GM23338 (cell line): ENCODE measurements around the gene ARPC4. TPM values are rescaled to one million over a fixed set of nuclear protein-coding genes. Genes with fewer than 3 reads are reported as not detected.

ENCODE experiments used
- ATAC-seq: fragments of 200-7000 bp; cut with Tn5 transposase; 3 replicates; pipeline ENCODE4 v1.9.1; 2020
- DNase-seq: peaks from one replicate; pipeline ENCODE4 v3.0.0-alpha.2; 2015; ENCODE audit warnings: low spot score
- H2AFZ ChIP-seq: fragments of 200-600 bp; sonication (generic); 2 replicates; pipeline ENCODE4 v1.8.0; 2016; ENCODE audit warnings: antibody characterized with exemption, mild to moderate bottlenecking, moderate library complexity
- H3F3A ChIP-seq: fragments of 200-600 bp; sonication (generic); replicated peaks from 2 replicates; pipeline ENCODE4 v1.8.0; 2017; ENCODE audit warnings: antibody characterized with exemption, mixed run types, low read depth
- H3K27ac ChIP-seq: fragments of 200-600 bp; sonication (generic); 2 replicates; pipeline ENCODE4 v1.6.1; 2016; ENCODE audit warnings: low read depth
- H3K27me3 ChIP-seq: fragments of 200-600 bp; sonication (generic); 2 replicates; pipeline ENCODE4 v1.8.0; 2016; ENCODE audit warnings: mild to moderate bottlenecking, mixed run types, moderate library complexity; ENCODE audit not compliant: insufficient read depth
- H3K36me3 ChIP-seq: fragments of 200-600 bp; sonication (generic); 2 replicates; pipeline ENCODE4 v1.8.0; 2016; ENCODE audit warnings: mild to moderate bottlenecking; ENCODE audit not compliant: insufficient read depth
- H3K4me1 ChIP-seq: fragments of 200-600 bp; sonication (generic); 2 replicates; pipeline ENCODE4 v1.8.0; 2016; ENCODE audit warnings: mild to moderate bottlenecking, moderate library complexity; ENCODE audit not compliant: insufficient read depth
- H3K4me2 ChIP-seq: fragments of 200-600 bp; sonication (generic); 2 replicates; pipeline ENCODE4 v1.7.1; 2017; ENCODE audit warnings: mixed run types
- H3K4me3 ChIP-seq: fragments of 200-600 bp; sonication (generic); 2 replicates; pipeline ENCODE4 v1.6.1; 2016; ENCODE audit warnings: mixed run types
- H3K79me2 ChIP-seq: fragments of 200-600 bp; sonication (generic); replicated peaks from 2 replicates; pipeline ENCODE4 v1.8.0; 2017; ENCODE audit warnings: mild to moderate bottlenecking; ENCODE audit not compliant: insufficient read depth
- H3K9me2 ChIP-seq: fragments of 200-600 bp; sonication (generic); 2 replicates; pipeline ENCODE4 v1.8.0; 2017; ENCODE audit not compliant: insufficient read depth
- H4K20me1 ChIP-seq: fragments of 200-600 bp; sonication (generic); replicated peaks from 2 replicates; pipeline ENCODE4 v1.8.0; 2017; ENCODE audit warnings: mild to moderate bottlenecking; ENCODE audit not compliant: insufficient read depth
- H3K27ac Mint-ChIP-seq: 2 replicates; pipeline ENCODE4 v1.8.0; 2020; ENCODE audit warnings: inconsistent platforms, mild to moderate bottlenecking, moderate library complexity, mixed read lengths
- H3K27me3 Mint-ChIP-seq: 3 replicates; pipeline ENCODE4 v1.8.0; 2022; ENCODE audit warnings: low read depth, mild to moderate bottlenecking, moderate library complexity, mixed read lengths, inconsistent platforms; ENCODE audit not compliant: insufficient read depth, poor library complexity
- H3K36me3 Mint-ChIP-seq: 3 replicates; pipeline ENCODE4 v1.8.0; 2021; ENCODE audit warnings: low read depth, mild to moderate bottlenecking, inconsistent platforms, moderate library complexity, mixed read lengths
- H3K4me1 Mint-ChIP-seq: 3 replicates; pipeline ENCODE4 v1.8.0; 2020; ENCODE audit warnings: mild to moderate bottlenecking, inconsistent platforms, mixed read lengths
- H3K4me3 Mint-ChIP-seq: 3 replicates; pipeline ENCODE4 v1.8.0; 2021; ENCODE audit warnings: moderate library complexity, mild to moderate bottlenecking, inconsistent platforms, mixed read lengths
- H3K9me3 Mint-ChIP-seq: 3 replicates; pipeline ENCODE4 v1.8.0; 2020; ENCODE audit warnings: moderate library complexity, mild to moderate bottlenecking, inconsistent platforms, mixed read lengths
- CTCF ChIP-seq, 2 experiments: fragments of 200-600 bp in 1 of 2; sonication (generic) in 1 of 2; conservative IDR thresholded peaks; 2 replicates each; pipeline versions ENCODE4 v1.5.1 to v1.6.1; 2016 to 2017; ENCODE audit warnings: antibody characterized with exemption in 2 of 2, low read depth in 2 of 2, mild to moderate bottlenecking in 2 of 2, moderate library complexity in 1 of 2
- EZH2 ChIP-seq: fragments of 200-600 bp; sonication (generic); IDR thresholded peaks from one replicate; pipeline ENCODE4 v1.8.0; 2017; ENCODE audit warnings: antibody characterized with exemption, mild to moderate bottlenecking, low read depth; ENCODE audit not compliant: unreplicated experiment
- EZH2phosphoT487 ChIP-seq: fragments of 200-600 bp; sonication (generic); IDR thresholded peaks from one replicate; pipeline ENCODE4 v1.8.1; 2018; ENCODE audit warnings: antibody characterized with exemption; ENCODE audit not compliant: unreplicated experiment
- POLR2AphosphoS5 ChIP-seq: IDR thresholded peaks from 2 replicates; pipeline ENCODE4 v1.6.1; 2016; ENCODE audit warnings: antibody characterized with exemption, low read depth
- ZNF462 ChIP-seq: fragments of 250-450 bp; sonication (Bioruptor Pico); IDR thresholded peaks from 2 replicates; pipeline ENCODE4 v1.5.0; 2020; ENCODE audit warnings: mild to moderate bottlenecking, moderate library complexity
- polyA plus RNA-seq: library from polyadenylated mRNA; unstranded; fragments of >200 nt; fragmentation: Nextera tagmentation; extraction: Ambion mirVana; gene quantifications from 2 replicates; pipeline ENCODE4 v1.2.1, GENCODE V29; 2016
- total RNA-seq: library from RNA; depleted of rRNA; stranded (reverse); fragments of >200 nt; shearing (Covaris generic); gene quantifications from 2 replicates; pipeline ENCODE4 v1.2.3, GENCODE V29; 2014

The ARPC4 gene
- total and polyA plus RNA-seq, 2 experiments from 2014 or later: 71.9 to 176 TPM

GRCh38 chr3:9757427-9757826, 35.5 kb upstream of the ARPC4 start:
- no peak overlapping the region for H3K4me3 ChIP-seq
- H3K27ac ChIP-seq: no peak overlapping the region
- H3K4me1 ChIP-seq: no peaks in the 10 kb centered on the region
- H3K9me2 ChIP-seq: no peaks in the 10 kb centered on the region
- DNase-seq (no peak), ATAC-seq (no peak)
- H3F3A ChIP-seq: no peaks in the 10 kb centered on the region
- H3K4me2 ChIP-seq: no peak overlapping the region
- H3K36me3 ChIP-seq: no peaks in the 10 kb centered on the region; the same call in 1 of the 2 replicates
- no peak overlapping the region for H3K4me3 Mint-ChIP-seq
- no peak overlapping the region for H2AFZ ChIP-seq
- no peaks in the 10 kb centered on the region for H3K4me1 Mint-ChIP-seq
- H3K36me3 Mint-ChIP-seq: peaks cover 50% of the 10 kb centered on the region
- no peaks in the 10 kb centered on the region for H3K79me2 ChIP-seq
- no peak for TF ChIP-seq EZH2
- TF ChIP-seq ZNF462 (CRISPR knock-in tag): no peak
- TF ChIP-seq POLR2AphosphoS5: no peak
- TF ChIP-seq CTCF (conservative IDR thresholded peaks at IDR 0.05; ENCODE audit: low read depth in 2 of 2): no peak
- TF ChIP-seq EZH2phosphoT487: no peak
- no peaks in the 10 kb centered on the region for H3K27me3 ChIP-seq
- no peak overlapping the region for H3K27ac Mint-ChIP-seq
- H3K9me3 Mint-ChIP-seq: no peaks in the 10 kb centered on the region
- H4K20me1 ChIP-seq: no peaks in the 10 kb centered on the region; the same call in 1 of the 2 replicates
- peaks cover 6% of the 10 kb centered on the region for H3K27me3 Mint-ChIP-seq
